GM19372 (cell line): ENCODE results near the gene HYPK.

Experiments used
- ATAC-seq: cut with Tn5 transposase; IDR thresholded peaks from one replicate; pipeline ENCODE4 v1.9.1; 2021; ENCODE audit warnings: mild to moderate bottlenecking, low read depth, moderate library complexity; ENCODE audit not compliant: unreplicated experiment

Gene HYPK, protein sequence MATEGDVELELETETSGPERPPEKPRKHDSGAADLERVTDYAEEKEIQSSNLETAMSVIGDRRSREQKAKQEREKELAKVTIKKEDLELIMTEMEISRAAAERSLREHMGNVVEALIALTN

DNA sequence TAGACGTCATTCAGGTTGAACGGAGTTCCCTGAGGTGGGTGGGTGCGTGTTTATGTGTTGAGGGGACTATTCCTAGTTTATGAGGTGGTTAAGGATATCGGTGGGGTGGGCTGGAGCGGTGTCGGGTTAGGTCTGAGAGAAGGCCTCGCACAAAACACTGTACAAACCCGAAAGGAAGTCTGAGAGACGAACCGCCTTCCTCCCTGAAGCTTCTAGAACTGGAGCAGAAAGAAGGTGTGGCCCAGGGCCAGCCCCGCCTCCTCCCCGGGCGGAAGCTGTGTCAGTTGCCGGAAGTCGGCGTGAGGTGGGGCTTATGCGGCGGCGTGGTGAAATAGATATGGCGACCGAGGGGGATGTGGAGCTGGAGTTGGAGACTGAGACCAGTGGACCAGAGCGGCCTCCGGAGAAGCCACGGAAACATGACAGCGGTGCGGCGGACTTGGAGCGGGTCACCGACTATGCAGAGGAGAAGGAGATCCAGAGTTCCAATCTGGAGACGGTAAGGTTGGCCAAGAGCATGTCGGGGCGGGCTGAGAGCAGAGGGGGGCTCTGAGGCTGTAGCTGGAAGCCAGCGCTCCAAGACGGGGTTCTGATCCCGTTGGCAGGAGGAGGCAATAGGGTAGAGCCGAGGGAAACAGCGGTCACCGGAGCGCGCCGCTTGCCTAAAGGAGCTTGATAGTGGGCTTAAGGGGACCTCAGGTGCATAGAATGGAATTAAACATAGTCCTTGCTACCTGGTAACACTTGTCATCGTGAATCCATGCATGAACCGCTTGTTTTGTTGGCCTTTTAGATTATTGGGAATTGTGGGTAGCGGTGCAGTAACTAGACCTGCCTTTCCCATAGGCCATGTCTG, at the start of gene HYPK:
HYPK (plus strand) TSS at position 314 of the 856 bp plus-strand sequence; CDS start at position 338, 24 bp downstream.
- peak; percentile 94 for ATAC-seq

DNA sequence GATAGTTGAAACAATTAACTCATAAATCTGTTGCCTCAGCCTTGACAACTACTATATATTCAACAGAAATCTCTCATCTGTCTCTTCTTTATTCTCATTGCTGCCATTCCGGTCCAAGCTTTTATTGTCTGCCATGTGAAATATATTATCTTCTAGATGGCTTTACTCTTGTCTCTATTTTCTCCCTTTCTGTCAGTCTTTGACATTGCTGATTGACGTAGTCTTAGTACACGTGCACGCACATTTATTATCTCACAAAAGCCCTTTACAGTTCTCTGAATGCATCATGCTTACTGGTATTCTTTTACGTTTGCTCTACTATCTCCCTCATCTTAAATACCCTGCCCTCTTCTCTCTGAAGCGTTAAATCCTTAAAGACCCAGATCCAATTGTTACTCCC, 48.5 kb upstream of the HYPK start:
- ATAC-seq, result no peak

DNA sequence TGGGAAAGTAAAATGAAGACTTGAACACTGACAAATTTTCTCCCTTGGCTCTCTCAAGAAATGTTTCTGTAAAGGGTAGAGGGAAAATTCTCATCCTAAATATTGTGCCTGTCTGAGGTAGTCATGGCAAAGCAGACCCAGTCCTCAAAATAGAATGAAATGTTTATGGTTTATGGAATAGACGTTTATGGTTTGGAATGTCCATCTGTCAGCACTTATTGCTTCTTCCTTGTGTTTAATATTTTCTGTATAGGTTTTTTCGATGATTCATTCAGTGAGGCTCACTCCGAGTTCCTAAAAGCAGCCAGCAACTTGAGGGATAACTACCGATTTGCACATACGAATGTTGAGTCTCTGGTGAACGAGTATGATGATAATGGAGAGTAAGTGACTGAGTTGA, 37.6 kb upstream of the HYPK start:
- no peak for ATAC-seq

GRCh38 chr15:43763819-43764446, 36.5 kb upstream of the HYPK start:
- ATAC-seq, result no peak

DNA sequence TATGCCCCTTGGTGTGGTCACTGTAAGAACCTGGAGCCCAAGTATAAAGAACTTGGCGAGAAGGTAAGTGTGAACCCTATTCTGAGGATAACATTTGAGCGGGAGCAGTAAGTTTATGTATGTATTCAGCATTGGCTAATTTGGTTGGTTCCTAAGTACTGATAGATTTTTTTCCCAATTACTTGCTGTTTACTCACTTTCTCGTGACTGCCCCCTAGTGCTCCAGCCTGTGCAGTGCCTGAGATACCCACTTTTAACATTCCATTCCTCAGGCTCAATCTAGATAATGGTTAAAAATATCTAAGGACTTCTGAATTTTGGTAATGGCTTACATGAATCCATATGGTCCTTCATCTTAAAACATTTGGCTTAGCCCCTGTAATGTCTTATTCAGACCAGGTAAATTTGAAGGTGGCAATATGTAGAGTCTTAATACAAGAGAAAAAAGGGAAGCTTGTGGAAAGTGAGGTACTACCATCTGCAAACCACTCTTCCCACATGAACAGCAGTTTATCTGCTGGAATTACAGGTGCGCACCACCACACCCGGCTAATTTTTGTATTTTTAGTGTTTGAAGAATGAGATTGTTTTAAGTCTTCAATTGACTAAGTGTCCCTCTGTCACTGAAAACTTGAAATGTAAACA, 30.7 kb upstream of the HYPK start:
- ATAC-seq, result no peak

- ATAC-seq, result no peak
These were observed 28.6 kb upstream of the HYPK start for GRCh38 chr15:43771816-43772215.

DNA sequence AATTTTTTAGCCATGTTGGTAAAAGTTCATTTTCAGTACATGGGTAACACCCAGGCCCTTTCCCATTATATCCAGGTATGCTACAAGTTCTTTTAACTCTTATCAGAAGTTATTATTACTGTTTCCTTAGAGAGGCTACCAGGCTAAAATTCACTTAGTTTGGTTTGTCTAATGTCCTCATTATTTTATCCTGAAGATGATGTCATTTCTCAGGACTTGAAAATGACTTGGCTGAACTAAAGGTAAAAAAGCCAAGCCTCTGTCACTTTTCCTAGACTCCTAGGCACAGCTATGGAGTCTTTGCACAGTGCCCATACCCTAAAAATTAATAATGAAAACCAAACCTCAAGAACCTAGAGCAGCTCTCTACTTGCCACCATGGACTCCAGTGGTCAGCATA, 27.8 kb upstream of the HYPK start:
- ATAC-seq, result no peak

- ATAC-seq, result no peak
These were observed 26.3 kb upstream of the HYPK start for GRCh38 chr15:43774062-43774461.

- no peak for ATAC-seq
These were observed 24.9 kb upstream of the HYPK start for GRCh38 chr15:43775411-43775965.

DNA sequence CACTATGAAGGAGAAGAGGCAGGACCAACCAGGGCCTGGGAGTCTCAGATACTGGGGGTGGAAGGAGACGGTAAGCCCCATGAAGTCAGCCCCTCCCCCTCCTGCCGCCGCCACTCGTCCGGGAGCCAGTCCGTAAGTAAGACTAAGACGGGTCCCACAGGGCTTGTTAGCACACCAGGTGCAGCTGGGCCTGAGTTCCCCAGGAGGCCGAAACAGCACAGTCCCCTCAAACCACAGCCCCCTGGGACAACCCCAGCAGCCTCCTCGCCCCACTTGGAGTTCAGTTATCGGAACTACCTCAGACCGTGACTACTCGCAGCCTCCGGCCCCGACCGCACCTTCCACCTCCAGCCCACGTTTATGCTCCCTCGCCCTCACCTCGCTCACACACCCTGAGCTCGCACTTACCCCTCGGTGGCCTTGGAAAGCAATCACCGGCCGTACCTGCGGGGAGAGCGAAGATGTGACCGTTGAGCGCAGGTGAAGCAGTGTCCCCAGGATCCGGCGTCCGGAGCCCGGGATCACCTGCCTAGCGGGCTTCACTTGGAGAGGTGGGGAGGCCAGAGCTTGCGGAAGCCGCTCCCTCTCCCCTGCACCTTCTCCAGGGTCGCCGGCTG, 24.2 kb upstream of the HYPK start:
- ATAC-seq, result peak; percentile 62

- peak; percentile 38 for ATAC-seq
These were observed 23.6 kb upstream of the HYPK start, which contains the start of gene ELL3 for GRCh38 chr15:43776718-43777266. Gene ELL3 (minus strand): TSS chr15:43776966. CDS start chr15:43776901, 65 bp downstream.

- ATAC-seq, result peak; percentile 48
These were observed 23.0 kb upstream of the HYPK start for GRCh38 chr15:43777267-43777914.

- ATAC-seq, result no peak
These were observed 21.4 kb upstream of the HYPK start for GRCh38 chr15:43779016-43779415.

DNA sequence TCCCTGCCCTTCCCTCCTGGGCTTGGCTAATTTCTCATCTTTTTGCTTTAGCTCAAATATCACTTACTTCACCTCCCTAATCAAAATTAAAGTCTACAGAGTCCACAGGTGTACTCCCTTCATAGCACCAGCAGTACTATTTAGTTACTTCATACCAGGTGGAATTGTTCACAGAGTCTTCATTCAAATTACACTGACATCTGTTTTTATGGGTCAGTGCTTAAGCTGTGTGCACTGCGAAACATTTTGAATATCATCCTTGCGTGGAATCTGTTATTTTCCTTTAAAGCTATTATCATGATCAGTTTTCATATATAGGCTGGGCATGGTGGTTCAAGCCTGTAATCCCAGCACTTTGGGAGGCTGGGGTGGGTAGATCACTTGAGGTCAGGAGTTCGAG, 11.0 kb upstream of the HYPK start:
- ATAC-seq, result no peak

DNA sequence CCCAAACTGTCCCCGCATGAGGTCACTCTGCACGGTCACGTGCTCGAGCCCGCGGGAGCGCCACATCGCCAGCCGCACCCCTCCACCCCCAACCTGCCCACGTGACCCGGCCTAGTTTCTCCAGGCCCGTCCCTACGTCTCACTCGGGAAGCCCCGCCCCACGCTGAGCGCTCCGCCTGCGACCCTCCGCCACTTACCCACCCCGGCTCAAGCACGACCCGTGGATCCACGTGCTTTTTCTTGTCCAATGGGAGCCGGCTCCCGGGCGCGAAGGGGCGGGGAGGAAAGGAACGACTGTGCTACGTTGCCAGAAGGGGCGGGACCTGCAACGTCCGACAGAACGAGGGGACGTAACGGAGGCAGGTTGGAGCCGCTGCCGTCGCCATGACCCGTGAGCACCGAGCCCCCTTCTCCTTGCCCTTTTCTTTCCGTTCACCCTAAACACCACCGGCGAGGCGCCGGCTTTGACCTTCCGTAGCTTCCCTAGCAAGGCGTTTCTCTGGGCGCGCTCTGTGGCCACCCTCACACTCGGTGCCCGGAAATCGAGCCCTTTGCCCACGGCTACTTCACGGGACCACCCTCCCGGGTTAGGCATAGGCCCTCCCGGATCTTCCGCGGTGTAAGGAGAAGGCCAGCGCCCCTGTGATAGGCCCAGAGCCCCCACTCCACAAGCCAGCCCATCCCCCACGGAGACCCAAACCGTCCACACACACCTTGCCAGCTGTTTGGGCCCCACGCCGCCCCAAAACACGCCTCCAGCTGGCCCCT, 8.2 kb upstream of the HYPK start, which contains the start of gene SERF2:
SERF2 (plus strand) TSS at position 328 of the 768 bp plus-strand sequence; CDS start at position 385, 57 bp downstream.
- ATAC-seq, result peak; percentile 95

- ATAC-seq, result no peak
These were observed 7.5 kb upstream of the HYPK start for GRCh38 chr15:43792761-43793476.

- no peak for ATAC-seq
These were observed 6.8 kb upstream of the HYPK start for GRCh38 chr15:43793647-43794046.
